RPMI7951 (cell line): ENCODE data around the gene ZCCHC24. TPM values are rescaled to one million over a fixed set of nuclear protein-coding genes. Genes with fewer than 3 reads are reported as not detected.
"Not testable (repeated sequence)": the region's sequence is repeated elsewhere in the genome, so short reads cannot be mapped to it uniquely, and the experiment has no call there.

Source experiments
- DNase-seq: peaks from one replicate; pipeline ENCODE4 v3.0.0-alpha.2; 2012; ENCODE audit warnings: low read depth
- total RNA-seq: library from RNA; depleted of rRNA; stranded (reverse); fragments of >200 nt; shearing (Covaris generic); gene quantifications from 2 replicates; pipeline ENCODE4 v1.2.3, GENCODE V29; 2014

Gene ZCCHC24
- total RNA-seq, 1 experiment from 2014 or later: 21.0 TPM

DNA sequence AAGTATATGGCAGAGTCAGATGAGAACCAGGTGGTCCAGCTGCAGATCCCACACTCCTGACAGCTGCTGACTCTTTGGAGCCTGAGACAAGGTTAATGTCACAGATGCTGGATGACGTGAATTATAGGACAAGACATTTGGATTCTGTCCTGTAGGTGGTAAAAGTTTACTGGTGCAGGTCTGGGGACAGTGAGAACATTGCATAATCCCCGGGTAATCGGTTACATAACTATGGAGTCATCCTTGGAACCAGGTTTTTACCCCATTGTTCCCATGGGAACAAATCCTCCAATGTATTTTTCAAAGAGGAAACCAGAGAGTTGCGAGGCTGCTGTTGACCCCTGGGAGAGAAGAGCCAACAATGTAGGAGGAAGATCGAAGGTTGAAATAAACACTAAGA lies 27.5 kb upstream of the ZCCHC24 start:
- DNase-seq: no peak

- no peak for DNase-seq
These were observed 27.0 kb upstream of the ZCCHC24 start for GRCh38 chr10:79472449-79472848.

GRCh38 chr10:79471776-79472175 lies 26.4 kb upstream of the ZCCHC24 start:
- no peak for DNase-seq

GRCh38 chr10:79470096-79470495 lies 24.7 kb upstream of the ZCCHC24 start:
- DNase-seq: no peak

- DNase-seq: no peak
These were observed 23.6 kb upstream of the ZCCHC24 start for GRCh38 chr10:79468841-79469585.

DNA sequence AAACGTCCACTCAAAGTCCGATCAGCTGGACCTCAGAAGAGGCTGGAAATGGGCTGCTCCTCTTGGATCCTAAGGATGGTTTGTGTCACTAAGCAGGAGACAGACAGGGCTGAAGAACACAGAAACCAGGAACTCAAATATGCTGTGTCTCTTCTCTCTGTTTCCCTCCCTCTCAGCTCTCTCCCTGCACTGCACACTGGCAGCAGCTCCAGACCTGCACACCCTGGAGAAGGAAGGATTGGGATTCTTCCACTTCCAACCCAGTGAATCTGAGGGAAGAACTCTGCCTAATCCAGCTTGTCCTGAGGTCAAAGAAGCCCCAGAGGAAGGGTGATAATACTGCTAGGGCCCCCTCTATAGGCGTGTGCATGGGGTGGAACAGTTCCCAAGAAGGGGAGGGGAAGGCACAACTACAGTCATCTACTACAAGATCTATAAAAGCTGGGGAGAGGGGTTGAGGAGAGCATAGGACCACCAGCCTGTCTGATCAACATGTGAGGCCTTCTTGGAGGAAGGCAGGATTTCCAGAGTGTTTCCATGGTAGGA lies 22.7 kb upstream of the ZCCHC24 start:
- no peak for DNase-seq

DNA sequence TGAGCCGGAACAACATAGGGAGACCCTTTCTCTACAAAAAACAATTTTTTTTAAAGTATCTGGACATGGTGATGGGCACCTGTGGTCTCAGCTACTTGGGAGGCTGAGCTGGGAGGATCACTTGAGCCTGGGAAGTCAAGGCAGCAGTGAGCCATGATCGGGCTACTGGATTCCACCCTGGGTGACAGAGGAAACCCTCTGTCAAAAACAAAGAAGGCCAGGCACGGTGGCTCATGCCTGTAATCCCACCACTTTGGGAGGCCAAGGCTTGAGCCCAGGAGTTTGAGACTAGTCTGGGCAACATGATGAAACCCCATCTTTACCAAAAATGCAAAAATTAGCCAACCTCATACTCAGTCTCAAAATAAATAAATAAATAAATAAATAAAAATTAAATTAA lies 19.9 kb upstream of the ZCCHC24 start:
- no peak for DNase-seq

GRCh38 chr10:79463578-79464496 lies 18.4 kb upstream of the ZCCHC24 start:
- no peak for DNase-seq

GRCh38 chr10:79460687-79461086 lies 15.3 kb upstream of the ZCCHC24 start:
- DNase-seq: no peak

DNA sequence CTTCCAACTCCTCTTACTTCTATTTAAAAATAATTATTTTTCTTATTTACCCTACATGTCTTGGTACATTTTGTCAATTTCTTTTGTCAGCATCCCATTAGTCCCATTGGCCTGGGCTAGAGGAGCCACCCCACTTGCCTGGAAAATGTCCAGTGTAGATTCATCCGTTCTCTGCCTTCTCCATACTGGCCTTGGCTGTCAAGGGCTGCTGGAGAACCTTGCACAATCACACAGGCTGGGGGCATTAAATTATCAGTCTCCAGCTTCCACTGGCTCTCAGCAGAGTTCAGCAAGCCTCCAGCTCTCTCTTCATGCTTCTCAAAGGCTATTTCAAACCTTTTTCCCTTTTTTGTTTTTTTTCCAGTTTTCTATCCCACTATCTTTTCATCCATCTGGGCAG lies 13.8 kb upstream of the ZCCHC24 start:
- DNase-seq: no peak

GRCh38 chr10:79458483-79458882 lies 13.1 kb upstream of the ZCCHC24 start:
- DNase-seq: no peak

DNA sequence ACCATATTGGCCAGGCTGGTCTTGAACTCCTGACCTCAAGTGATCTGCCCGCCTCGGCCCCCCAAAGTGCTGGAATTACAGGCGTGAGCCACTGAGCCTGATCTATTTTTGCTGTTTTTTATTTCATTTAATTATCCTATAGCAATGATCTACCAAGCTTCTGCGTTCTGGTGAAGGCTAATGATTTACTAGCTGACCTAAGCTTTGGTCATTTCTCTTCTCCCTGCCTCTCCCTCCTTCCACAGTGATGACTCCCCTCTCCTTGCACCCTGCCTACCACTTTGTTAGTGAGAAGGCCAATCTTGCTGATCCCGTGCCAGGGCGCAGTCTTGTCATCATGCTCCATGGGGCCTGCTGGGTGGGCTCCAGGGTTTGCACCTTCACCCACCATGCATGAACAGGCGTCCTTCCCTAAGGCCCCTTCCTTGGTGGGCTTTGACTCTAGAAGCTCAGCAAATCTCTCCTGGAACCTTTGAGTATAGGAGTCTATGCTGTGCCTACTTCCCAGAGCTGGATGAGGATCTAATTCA lies 11.9 kb upstream of the ZCCHC24 start:
- no peak for DNase-seq

DNA sequence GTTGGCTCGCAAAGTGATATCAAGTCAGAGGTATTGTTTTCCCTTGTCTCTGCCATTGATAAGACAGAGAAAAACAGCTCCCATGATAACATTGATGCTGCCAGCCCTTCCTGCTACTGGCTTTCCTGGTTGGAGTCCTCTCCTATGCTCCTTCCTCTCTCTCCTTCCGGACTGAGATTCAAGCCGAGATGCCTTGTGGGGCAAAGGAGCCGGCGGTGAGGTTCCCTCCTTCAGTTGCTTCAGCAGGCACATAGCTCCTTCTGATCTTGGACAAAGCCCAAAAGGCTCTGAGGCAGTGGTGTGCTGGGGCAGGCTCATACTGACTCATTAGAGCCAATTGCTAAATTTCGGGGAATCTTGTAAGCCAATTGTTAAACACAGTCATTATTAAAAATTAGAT lies 8.8 kb upstream of the ZCCHC24 start:
- peak; percentile 83 for DNase-seq

- DNase-seq: no peak
These were observed 8.0 kb upstream of the ZCCHC24 start for GRCh38 chr10:79453392-79453791.

- DNase-seq: no peak
These were observed 6.8 kb upstream of the ZCCHC24 start for GRCh38 chr10:79452174-79452611.

- DNase-seq: no peak
These were observed 5.7 kb upstream of the ZCCHC24 start for GRCh38 chr10:79451046-79451699.

DNA sequence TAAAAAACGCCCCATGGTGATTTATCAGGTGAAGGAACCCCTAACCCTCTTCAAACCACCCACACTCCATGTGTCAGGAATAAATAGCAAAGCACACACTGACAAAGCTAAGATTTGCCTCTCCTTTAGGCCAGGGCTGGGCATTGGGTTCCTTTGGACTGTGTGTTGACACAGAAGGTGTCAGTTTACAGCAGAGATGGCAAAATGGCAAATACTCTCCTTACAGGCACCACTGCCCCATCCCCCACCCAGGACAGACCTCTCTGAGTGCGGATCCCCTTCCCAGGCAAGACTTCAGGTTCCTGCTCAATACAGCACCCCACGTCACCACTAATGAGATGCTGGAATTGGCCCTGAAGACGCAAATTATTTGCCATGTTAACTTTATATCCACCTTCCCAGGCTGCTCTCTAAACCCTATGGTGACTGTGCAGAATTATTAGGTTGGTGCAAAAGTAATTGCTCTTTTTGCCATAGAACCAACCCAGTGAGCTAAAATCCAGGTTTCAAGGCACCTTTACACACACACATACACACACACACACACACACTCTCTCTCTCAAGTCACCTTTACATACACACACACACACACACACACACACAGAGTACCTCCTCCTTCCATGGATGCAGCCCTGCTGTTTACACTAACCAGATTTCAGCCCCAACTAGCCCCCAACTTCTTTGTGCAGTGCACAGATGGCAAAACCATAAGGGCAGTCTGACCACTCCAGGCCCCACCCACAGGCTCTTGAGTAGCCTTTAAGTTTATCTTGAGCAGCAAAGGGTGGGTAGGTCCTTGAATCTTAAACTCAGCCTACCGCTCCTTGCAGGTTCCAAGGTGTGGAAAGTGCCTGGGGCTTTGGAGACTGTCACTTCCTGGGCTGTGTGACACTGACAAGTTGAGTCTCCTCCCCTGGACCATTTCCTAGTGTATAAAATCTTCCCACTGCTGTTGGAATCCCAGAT lies 4.0 kb upstream of the ZCCHC24 start:
- no peak for DNase-seq

- DNase-seq: no peak
These were observed 3.3 kb upstream of the ZCCHC24 start for GRCh38 chr10:79448732-79449049.

DNA sequence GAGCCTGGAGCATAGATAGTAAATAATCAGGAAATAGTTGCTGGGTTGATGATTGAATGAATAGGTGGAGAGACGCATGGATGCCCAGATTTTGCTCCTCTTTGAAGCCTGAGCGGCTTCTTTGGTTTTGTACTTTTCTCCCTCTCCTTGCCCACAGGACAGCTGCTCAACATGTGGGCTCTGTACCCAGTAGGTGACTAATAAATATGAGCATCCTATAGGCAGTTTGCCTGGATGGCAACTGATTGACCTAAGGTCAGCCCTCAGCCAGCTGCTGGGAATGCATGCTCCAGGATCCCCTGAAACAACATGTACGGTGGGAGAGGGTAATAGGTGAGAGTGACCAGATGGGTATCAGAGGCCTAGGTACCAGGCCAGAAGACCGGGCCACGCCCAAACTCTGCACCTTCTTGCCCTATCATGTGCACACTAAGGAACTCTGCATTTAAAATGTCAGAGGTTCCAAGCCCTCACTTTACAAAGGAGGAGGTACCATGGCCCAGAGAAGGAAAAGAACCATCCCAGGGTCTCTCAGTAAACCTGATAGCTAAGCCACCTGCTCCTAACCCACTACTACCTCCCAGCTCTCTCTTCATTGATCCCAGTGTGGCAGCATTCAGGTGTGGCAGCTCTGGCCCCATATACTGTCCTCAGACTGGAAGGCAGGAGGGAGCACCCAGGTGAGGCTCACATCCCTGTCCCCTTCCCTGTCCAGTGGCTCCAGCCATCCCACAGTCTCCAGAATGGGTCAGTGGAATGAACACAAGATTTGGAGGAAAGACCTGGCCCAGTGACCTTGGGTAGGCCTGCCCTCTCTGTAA lies 2.7 kb upstream of the ZCCHC24 start:
- DNase-seq: peak; percentile 29

GRCh38 chr10:79447249-79447648 lies 1.8 kb upstream of the ZCCHC24 start:
- DNase-seq: not testable (repeated sequence)
